ENCODE measurements around the gene SPTB. TPM values are rescaled to one million over a fixed set of nuclear protein-coding genes. Genes with fewer than 3 reads are reported as not detected.

Gene SPTB
- total and polyA plus RNA-seq, 9 of the 15 experiments (the other 6 are each of a cell fraction or from before 2014, with no cell fraction given) = 0.21 to 45.9 (median 11.7) TPM

- no peak for TF ChIP-seq RREB1 (CRISPR knock-in tag; IDR thresholded peaks at IDR 0.05)
- TF ChIP-seq ZMIZ1 (IDR thresholded peaks at IDR 0.05; ENCODE audit: low read depth in 2 of 2, low read length in 2 of 2) = no peak
- TF ChIP-seq MYBL2 (IDR thresholded peaks at IDR 0.05; ENCODE audit: low read depth) = no peak
- no peak for TF ChIP-seq MYBL2 (CRISPR knock-in tag; IDR thresholded peaks at IDR 0.05; ENCODE audit: borderline replicate concordance)
Measured at GRCh38 chr14:64718762-64719161, 160.9 kb downstream of the SPTB start (continued).

Data from K562 (cell line).